ENCODE measurements around the gene TUBGCP6. TPM values are rescaled to one million over a fixed set of nuclear protein-coding genes. Genes with fewer than 3 reads are reported as not detected.
A peak's percentile ranks its signal among the peaks of the same experiment; 100 is the strongest.

Gene TUBGCP6
- total RNA-seq, 2 donors from 2014 or later, result 56.3 to 117 TPM

GRCh38 chr22:50269573-50269969 is 24.7 kb upstream of the TUBGCP6 start:
- Histone ChIP-seq H3K27ac (peak overlapping the region; percentile 55 to 75), H3K27me3 (replicated peaks; ENCODE audit: insufficient read depth) (no peaks in the 10 kb centered on the region), H3K4me3 (peak overlapping the region; percentile 40 to 53), H3K9me3 (no peaks in the 10 kb centered on the region), H3K4me1 (replicated peaks) (peaks cover 22% of the 10 kb centered on the region), H3K36me3 (no peaks in the 10 kb centered on the region)
- WGBS, result 20% methylated on average over 18 of the region's 18 CpGs
- no peak for DNase-seq (ENCODE audit: low spot score)
- TF ChIP-seq POLR2A (IDR thresholded peaks at IDR 0.05) (no peak), CTCF (IDR thresholded peaks at IDR 0.05) (no peak), POLR2AphosphoS5 (IDR thresholded peaks at IDR 0.05) (no peak)
- intact Hi-C loops (cut with DNase I), result no loop called here

- H3K27me3 ChIP-seq (replicated peaks; ENCODE audit: insufficient read depth), result no peaks in the 10 kb centered on the region
- H3K4me3 ChIP-seq, result no peak overlapping the region
- TF ChIP-seq POLR2AphosphoS5 (IDR thresholded peaks at IDR 0.05), result peak; percentile 73
- TF ChIP-seq POLR2A (IDR thresholded peaks at IDR 0.05), result no peak
- 14% methylated on average over 9 of the region's 9 CpGs for WGBS
- intact Hi-C loops (cut with DNase I), result no loop called here
- no peaks in the 10 kb centered on the region for H3K36me3 ChIP-seq
- no peaks in the 10 kb centered on the region for H3K9me3 ChIP-seq
- DNase-seq (ENCODE audit: low spot score), result peak; percentile 65
- peak overlapping the region in 1 of 2 donors; percentile 75 for H3K27ac ChIP-seq
- peaks cover 22% of the 10 kb centered on the region for H3K4me1 ChIP-seq (replicated peaks)
These were observed 23.9 kb upstream of the TUBGCP6 start for GRCh38 chr22:50268655-50269113.

- Histone ChIP-seq H3K4me1 (replicated peaks) (peaks cover 22% of the 10 kb centered on the region), H3K36me3 (no peaks in the 10 kb centered on the region), H3K4me3 (peak overlapping the region; percentile 14 to 41), H3K27me3 (replicated peaks; ENCODE audit: insufficient read depth) (no peaks in the 10 kb centered on the region), H3K9me3 (no peaks in the 10 kb centered on the region), H3K27ac (peak overlapping the region; percentile 24 to 35)
- intact Hi-C loops (cut with DNase I), result no loop called here
- TF ChIP-seq POLR2A (IDR thresholded peaks at IDR 0.05) (no peak), POLR2AphosphoS5 (IDR thresholded peaks at IDR 0.05) (peak; percentile 7), CTCF (IDR thresholded peaks at IDR 0.05) (peak in 3 of 4 experiments; percentile 22 to 45 (median 32))
- peak; percentile 82 for DNase-seq (ENCODE audit: low spot score)
- 15% methylated on average over 35 of the region's 75 CpGs for WGBS
These were observed 23.0 kb upstream of the TUBGCP6 start for GRCh38 chr22:50267591-50268390.

GRCh38 chr22:50266994-50267393 is 22.2 kb upstream of the TUBGCP6 start:
- Histone ChIP-seq H3K4me3 (peak overlapping the region; percentile 14 to 41), H3K27ac (no peak overlapping the region), H3K36me3 (no peaks in the 10 kb centered on the region), H3K27me3 (replicated peaks; ENCODE audit: insufficient read depth) (no peaks in the 10 kb centered on the region), H3K4me1 (replicated peaks) (peaks cover 22% of the 10 kb centered on the region), H3K9me3 (no peaks in the 10 kb centered on the region)
- no peak for TF ChIP-seq CTCF (IDR thresholded peaks at IDR 0.05)
- TF ChIP-seq POLR2AphosphoS5 (IDR thresholded peaks at IDR 0.05), result no peak
- TF ChIP-seq POLR2A (IDR thresholded peaks at IDR 0.05), result no peak
- DNase-seq (ENCODE audit: low spot score), result no peak
- 58% methylated on average over 30 of the region's 37 CpGs for WGBS
- intact Hi-C loops (cut with DNase I), result no loop called here

- no peaks in the 10 kb centered on the region for H3K27me3 ChIP-seq (replicated peaks; ENCODE audit: insufficient read depth)
- intact Hi-C loops (cut with DNase I), result no loop called here
- no peaks in the 10 kb centered on the region for H3K36me3 ChIP-seq
- H3K4me3 ChIP-seq, result no peak overlapping the region
- H3K9me3 ChIP-seq, result no peaks in the 10 kb centered on the region
- peaks cover 14% of the 10 kb centered on the region for H3K4me1 ChIP-seq (replicated peaks)
- DNase-seq (ENCODE audit: low spot score), result no peak
- no peak overlapping the region for H3K27ac ChIP-seq
- 87% methylated on average over 15 of the region's 15 CpGs for WGBS
- no peak for TF ChIP-seq POLR2A (IDR thresholded peaks at IDR 0.05)
These were observed 20.3 kb upstream of the TUBGCP6 start for GRCh38 chr22:50264946-50265669.

Measured in prostate gland (tissue), 2 donors.